GM06990 (cell line): ENCODE data around the gene C9orf57.
"Not testable (repeated sequence)": the region's sequence is repeated elsewhere in the genome, so short reads cannot be mapped to it uniquely, and the experiment has no call there.

Experiments
- DNase-seq: peaks from one replicate; pipeline ENCODE4 v3.0.0-alpha.2; 2011; ENCODE audit not compliant: insufficient read length; ENCODE audit errors: extremely low read depth
- H3K27me3 ChIP-seq: replicated peaks from 2 replicates; pipeline ENCODE4 v1.6.0; 2011; ENCODE audit warnings: low read length; ENCODE audit not compliant: control insufficient read depth, insufficient read depth
- H3K36me3 ChIP-seq: 2 replicates; pipeline ENCODE4 v1.5.1; 2011; ENCODE audit warnings: low read length; ENCODE audit not compliant: control insufficient read depth, insufficient read depth
- H3K4me3 ChIP-seq: replicated peaks from 2 replicates; pipeline ENCODE4 v1.5.1; 2011; ENCODE audit warnings: low read depth, mild to moderate bottlenecking, control low read depth, low read length
- TF ChIP-seq, protein P1 (sequence below): IDR thresholded peaks from 2 replicates; pipeline ENCODE4 v1.5.1; 2011; ENCODE audit warnings: low read length, control low read depth, mild to moderate bottlenecking, inconsistent platforms; ENCODE audit not compliant: insufficient read depth, poor library complexity, severe bottlenecking

C9orf57 gene, protein sequence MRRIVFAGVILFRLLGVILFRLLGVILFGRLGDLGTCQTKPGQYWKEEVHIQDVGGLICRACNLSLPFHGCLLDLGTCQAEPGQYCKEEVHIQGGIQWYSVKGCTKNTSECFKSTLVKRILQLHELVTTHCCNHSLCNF

DNA sequence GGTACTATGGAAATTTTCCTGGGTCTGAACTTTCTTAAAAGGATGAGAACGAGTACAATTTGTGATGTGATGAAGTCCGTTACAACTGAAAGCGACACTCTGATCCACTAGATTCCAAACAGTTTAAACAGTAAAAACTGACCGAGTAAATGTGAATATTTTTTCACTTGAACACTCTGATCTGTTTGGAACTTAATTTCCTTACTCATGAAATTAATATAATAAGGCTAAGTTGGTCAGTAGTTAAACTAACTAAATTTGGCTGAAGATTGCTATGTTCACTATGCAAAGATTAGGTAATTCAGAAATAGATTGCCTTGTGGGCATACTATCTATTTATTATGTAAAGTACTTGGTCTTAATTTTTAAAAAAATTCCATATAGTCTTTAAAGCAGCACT, at the start of gene C9orf57:
Gene C9orf57 (minus strand): TSS at position 101 of the 400 bp plus-strand sequence. CDS start 1,282 bp downstream, outside the sequence.
- no peak within 1 kb of the TSS for H3K4me3 ChIP-seq
- TF ChIP-seq, protein P1, sequence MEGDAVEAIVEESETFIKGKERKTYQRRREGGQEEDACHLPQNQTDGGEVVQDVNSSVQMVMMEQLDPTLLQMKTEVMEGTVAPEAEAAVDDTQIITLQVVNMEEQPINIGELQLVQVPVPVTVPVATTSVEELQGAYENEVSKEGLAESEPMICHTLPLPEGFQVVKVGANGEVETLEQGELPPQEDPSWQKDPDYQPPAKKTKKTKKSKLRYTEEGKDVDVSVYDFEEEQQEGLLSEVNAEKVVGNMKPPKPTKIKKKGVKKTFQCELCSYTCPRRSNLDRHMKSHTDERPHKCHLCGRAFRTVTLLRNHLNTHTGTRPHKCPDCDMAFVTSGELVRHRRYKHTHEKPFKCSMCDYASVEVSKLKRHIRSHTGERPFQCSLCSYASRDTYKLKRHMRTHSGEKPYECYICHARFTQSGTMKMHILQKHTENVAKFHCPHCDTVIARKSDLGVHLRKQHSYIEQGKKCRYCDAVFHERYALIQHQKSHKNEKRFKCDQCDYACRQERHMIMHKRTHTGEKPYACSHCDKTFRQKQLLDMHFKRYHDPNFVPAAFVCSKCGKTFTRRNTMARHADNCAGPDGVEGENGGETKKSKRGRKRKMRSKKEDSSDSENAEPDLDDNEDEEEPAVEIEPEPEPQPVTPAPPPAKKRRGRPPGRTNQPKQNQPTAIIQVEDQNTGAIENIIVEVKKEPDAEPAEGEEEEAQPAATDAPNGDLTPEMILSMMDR = no peak
- no peak for DNase-seq

GRCh38 chr9:72102520-72102919, 42.1 kb upstream of the C9orf57 start:
- H3K27me3 ChIP-seq = no peaks in the 10 kb centered on the region
- TF ChIP-seq, protein P1 = no peak
- H3K36me3 ChIP-seq = no peaks in the 10 kb centered on the region
- DNase-seq = no peak
- H3K4me3 ChIP-seq = no peak overlapping the region

More for the DNA sequence above, at the start of gene C9orf57:
- H3K36me3 ChIP-seq = no peaks in the 10 kb centered on the region
- H3K27me3 ChIP-seq = no peaks in the 10 kb centered on the region

DNA sequence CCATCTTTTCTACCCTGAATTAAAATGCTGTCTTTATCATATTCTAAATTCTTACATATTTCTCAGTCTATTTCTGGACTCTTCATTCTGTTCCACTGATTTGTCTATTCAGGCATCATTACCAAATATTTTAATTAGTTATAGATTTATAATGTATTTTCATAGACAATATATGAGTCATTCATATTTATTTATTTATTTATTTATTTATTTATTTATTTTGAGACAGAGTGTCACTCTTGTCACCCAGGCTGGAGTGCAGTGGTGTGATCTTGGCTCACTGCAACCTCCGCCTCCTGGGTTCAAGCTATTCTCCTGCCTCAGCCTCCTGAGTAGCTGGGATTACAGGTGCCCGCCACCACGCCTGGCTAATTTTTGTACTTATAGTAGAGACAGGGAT, 35.1 kb upstream of the C9orf57 start:
- not testable (repeated sequence) for H3K4me3 ChIP-seq, H3K27me3 ChIP-seq, H3K36me3 ChIP-seq, DNase-seq

DNA sequence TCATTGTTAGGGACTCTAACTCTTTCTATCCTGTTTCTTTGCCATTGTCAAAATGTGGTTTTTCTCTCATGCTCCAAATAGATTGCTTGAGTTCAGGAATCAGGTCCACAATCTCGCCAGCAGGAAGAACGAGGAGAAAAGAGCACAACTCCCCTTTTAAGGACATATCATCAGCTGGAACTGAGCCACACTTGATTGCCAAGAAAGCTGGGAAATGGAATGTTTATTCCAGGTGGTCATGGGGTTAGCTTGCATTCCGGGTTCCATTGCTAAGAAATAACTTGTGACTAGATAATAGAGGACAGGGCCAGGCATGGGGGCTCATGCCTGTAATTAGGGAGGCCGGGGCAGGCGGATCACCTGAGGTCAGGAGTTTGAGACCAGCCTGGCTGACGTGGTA, 32.4 kb upstream of the C9orf57 start:
- Histone ChIP-seq H3K4me3 (no peak overlapping the region), H3K36me3 (no peaks in the 10 kb centered on the region), H3K27me3 (no peaks in the 10 kb centered on the region)
- DNase-seq = no peak
- TF ChIP-seq, protein P1 = no peak

GRCh38 chr9:72089451-72090130, 29.2 kb upstream of the C9orf57 start:
- TF ChIP-seq, protein P1 = no peak
- DNase-seq = no peak
- Histone ChIP-seq H3K36me3 (no peaks in the 10 kb centered on the region), H3K27me3 (no peaks in the 10 kb centered on the region), H3K4me3 (no peak overlapping the region)

DNA sequence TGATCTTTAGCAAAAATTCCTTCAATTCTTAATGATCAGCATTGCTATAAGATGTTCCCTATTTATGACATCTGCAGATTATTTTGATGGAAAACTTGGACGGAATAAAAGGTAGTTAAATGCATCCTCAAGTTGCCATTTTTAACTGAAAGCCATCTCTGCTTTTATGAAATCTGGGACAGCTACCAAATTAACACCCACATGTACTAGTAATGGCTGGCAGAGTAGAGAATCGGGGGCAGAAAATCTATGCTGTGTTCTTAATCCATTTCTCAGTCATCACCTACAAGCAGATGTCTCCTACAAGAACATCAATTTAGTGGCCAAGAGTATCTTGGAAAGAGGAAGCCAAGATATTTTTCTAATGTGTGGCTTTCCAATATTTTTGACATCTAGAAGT, 22.1 kb upstream of the C9orf57 start:
- Histone ChIP-seq H3K36me3 (no peaks in the 10 kb centered on the region), H3K27me3 (no peaks in the 10 kb centered on the region), H3K4me3 (no peak overlapping the region)
- TF ChIP-seq, protein P1 = no peak
- DNase-seq = no peak

GRCh38 chr9:72074666-72075065, 14.3 kb upstream of the C9orf57 start:
- DNase-seq = not testable (repeated sequence)

More at GRCh38 chr9:72074666-72075065, 14.3 kb upstream of the C9orf57 start:
- not testable (repeated sequence) for H3K36me3 ChIP-seq, H3K27me3 ChIP-seq, H3K4me3 ChIP-seq
